ENCODE measurements around the gene CNOT6. TPM values are rescaled to one million over a fixed set of nuclear protein-coding genes. Genes with fewer than 3 reads are reported as not detected.

Gene CNOT6
- total RNA-seq, 1 donor from 2014 or later, result 55.7 TPM

DNA sequence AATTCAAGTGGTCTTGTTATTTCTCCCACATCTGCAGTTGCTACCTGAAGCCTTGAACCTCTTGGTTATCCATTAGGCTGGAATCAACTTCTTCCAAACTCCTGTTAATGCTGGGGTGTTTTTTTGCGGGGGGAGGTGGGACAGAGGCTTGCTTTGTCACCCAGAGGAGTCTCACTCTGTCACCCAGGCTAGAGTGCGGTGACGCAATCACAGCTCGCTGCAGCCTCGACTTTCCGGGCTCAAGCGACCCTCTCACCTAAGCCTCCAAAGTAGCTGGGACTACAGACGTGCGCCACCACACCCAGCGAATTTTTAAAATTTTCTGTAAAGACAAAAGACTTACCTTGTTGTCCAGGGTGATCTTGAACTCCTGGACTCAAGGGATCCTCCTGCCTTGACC is 92.7 kb downstream of the CNOT6 start:
- H3K4me1 Mint-ChIP-seq (ENCODE audit: unreplicated experiment), result peaks cover 5% of the 10 kb centered on the region
- DNase-seq (ENCODE audit: extremely low spot score, unreplicated experiment), result no peak
- H3K27ac Mint-ChIP-seq, result no peak overlapping the region
- TF ChIP-seq, protein P1, sequence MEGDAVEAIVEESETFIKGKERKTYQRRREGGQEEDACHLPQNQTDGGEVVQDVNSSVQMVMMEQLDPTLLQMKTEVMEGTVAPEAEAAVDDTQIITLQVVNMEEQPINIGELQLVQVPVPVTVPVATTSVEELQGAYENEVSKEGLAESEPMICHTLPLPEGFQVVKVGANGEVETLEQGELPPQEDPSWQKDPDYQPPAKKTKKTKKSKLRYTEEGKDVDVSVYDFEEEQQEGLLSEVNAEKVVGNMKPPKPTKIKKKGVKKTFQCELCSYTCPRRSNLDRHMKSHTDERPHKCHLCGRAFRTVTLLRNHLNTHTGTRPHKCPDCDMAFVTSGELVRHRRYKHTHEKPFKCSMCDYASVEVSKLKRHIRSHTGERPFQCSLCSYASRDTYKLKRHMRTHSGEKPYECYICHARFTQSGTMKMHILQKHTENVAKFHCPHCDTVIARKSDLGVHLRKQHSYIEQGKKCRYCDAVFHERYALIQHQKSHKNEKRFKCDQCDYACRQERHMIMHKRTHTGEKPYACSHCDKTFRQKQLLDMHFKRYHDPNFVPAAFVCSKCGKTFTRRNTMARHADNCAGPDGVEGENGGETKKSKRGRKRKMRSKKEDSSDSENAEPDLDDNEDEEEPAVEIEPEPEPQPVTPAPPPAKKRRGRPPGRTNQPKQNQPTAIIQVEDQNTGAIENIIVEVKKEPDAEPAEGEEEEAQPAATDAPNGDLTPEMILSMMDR (conservative IDR thresholded peaks at IDR 0.05), result no peak
- peaks cover 14% of the 10 kb centered on the region for H3K9me3 Mint-ChIP-seq
- H3K36me3 Mint-ChIP-seq, result no peaks in the 10 kb centered on the region
- H3K27me3 Mint-ChIP-seq, result peaks cover 51% of the 10 kb centered on the region
- no peak overlapping the region for H3K4me3 Mint-ChIP-seq

DNA sequence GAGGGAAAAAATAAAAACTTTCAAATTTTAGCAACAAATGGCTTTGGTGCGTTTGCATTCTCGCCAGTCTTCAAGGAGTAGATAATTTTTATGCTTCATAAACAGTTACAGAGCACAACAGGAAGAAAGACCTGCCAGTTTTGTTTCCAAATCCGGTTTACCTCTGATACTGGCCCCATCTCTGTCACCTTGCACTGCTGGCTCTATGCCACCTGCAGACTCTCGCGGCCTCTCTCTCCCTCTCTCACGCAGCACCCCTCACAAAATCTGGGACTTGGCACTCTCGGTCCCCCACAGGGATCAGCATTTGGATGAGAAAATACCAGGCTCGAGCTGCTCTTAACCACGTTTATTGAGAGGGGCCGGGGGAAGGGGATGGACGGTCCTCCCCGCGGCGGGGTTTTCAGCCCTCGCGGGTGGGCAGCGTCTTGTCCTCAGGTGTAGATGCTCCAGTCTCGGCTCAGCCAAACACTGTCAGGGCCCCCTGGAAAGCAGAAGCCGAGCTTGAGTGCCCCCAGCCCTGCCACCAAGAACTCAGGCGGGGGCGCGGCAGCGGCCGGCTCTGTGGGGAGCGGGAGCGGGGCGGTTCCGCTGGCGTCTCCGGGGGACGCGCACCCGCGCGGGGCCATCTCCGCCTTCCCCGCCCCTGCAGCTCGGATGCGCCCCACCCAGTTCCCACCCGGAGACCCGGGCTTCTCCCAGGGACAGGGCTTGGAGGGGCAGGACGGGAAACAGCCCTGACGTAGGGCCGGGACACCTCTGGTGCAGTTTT is 95.8 kb downstream of the CNOT6 start:
- H3K4me3 Mint-ChIP-seq, result peak overlapping the region; percentile 69
- no peaks in the 10 kb centered on the region for H3K36me3 Mint-ChIP-seq
- peaks cover 73% of the 10 kb centered on the region for H3K27me3 Mint-ChIP-seq
- H3K4me1 Mint-ChIP-seq (ENCODE audit: unreplicated experiment), result peaks cover 12% of the 10 kb centered on the region
- peaks cover 9% of the 10 kb centered on the region for H3K9me3 Mint-ChIP-seq
- TF ChIP-seq, protein P1 (conservative IDR thresholded peaks at IDR 0.05), result no peak
- DNase-seq (ENCODE audit: extremely low spot score, unreplicated experiment), result no peak
- H3K27ac Mint-ChIP-seq, result no peak overlapping the region

DNA sequence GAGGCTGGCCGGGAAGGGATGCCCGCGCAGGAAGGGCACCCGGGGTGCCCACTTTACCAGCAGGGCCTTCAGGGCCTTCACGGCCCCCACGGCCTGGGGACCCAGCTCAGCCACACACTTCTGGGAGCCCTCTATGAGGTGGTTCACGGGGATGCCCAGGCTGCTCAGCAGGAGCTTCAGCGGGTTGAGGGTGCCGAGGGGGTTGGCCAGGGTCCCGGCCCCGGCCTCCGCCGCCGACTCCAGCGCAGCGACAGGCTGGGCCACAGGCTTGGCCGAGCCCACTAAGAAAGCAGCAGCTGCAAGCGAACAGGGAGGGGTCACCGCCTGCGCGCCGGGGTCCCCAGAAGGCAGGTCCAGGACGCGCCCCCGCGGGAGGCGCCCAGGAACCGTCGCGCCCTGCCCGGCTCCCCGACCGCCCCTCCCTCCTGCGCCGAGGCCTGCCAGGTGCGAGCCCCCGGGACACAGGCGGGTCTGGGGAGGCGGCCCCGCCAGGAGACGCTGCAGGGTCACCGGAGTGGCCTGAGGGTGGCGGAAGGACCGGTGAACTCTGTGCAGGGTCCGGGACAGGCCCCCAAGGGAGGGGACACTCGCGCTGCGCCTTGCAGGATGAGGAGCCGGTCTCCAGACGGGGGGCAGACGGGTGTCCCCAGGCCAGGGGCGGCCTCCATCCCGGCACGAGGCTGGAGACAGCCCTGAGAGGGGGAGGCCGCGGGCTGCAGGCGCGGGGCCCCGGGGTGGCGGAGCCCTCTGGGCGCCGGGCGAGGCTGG is 96.5 kb downstream of the CNOT6 start:
- DNase-seq (ENCODE audit: extremely low spot score, unreplicated experiment), result no peak
- Mint-ChIP-seq H3K4me1 (ENCODE audit: unreplicated experiment) (peaks cover 12% of the 10 kb centered on the region), H3K9me3 (peaks cover 6% of the 10 kb centered on the region), H3K36me3 (no peaks in the 10 kb centered on the region), H3K4me3 (no peak overlapping the region), H3K27me3 (peaks cover 65% of the 10 kb centered on the region), H3K27ac (no peak overlapping the region)
- TF ChIP-seq, protein P1 (conservative IDR thresholded peaks at IDR 0.05), result no peak

DNA sequence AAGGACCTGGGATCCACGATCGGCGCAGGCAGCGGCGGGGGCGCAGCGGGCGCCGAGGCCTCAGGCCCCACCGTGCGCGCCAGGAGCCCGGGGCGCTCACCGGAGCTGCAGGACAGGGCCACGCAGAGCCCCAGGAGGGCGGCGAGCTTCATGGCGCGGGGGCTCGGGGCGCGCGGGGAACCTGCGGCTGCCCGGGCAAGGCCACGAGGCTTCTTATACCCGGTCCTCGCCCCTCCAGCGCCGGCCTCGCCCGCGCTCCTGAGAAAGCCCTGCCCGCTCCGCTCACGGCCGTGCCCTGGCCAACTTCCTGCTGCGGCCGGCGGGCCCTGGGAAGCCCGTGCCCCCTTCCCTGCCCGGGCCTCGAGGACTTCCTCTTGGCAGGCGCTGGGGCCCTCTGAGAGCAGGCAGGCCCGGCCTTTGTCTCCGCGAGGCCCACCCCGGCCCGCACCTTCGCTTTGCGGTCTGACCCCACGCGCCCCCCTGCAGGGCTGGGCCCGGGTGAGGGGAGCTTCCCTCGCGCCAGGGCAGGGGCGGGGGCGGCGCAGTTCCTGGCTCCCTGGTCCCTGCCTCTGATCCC is 97.2 kb downstream of the CNOT6 start, which contains the start of gene SCGB3A1:
Gene SCGB3A1, minus strand, starts transcription at position 189 of the 577 bp plus-strand sequence. Its CDS starts 37 bp downstream, at position 152.
- peak within 1 kb of the TSS; percentile 65 for H3K4me3 Mint-ChIP-seq
- DNase-seq (ENCODE audit: extremely low spot score, unreplicated experiment), result no peak
- H3K36me3 Mint-ChIP-seq, result no peaks in the 10 kb centered on the region
- no peak within 1 kb of the TSS for H3K27ac Mint-ChIP-seq
- H3K9me3 Mint-ChIP-seq, result peaks cover 4% of the 10 kb centered on the region
- H3K27me3 Mint-ChIP-seq, result peaks cover 62% of the 10 kb centered on the region
- TF ChIP-seq, protein P1 (conservative IDR thresholded peaks at IDR 0.05), result no peak
- peaks cover 12% of the 10 kb centered on the region for H3K4me1 Mint-ChIP-seq (ENCODE audit: unreplicated experiment)

DNA sequence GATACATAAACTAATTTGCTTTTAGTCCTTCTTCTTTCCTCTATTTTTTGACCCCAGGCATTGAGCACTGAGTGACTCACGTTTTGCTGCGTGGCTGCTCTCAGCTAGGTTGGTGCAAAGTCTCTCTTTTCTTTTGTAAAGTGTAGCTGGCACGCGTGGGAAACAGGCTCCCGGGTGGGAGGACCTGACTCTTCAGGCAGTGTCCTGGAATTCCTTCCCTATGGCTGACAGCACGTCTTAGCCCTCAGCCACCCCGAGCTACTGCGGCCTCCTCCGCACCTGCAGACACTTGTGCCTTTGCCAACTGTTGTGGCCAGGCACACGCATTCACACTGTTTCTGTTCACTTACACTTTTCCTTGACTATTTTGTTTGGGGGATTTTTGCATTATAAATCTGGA is 98.0 kb downstream of the CNOT6 start:
- peaks cover 57% of the 10 kb centered on the region for H3K27me3 Mint-ChIP-seq
- peaks cover 12% of the 10 kb centered on the region for H3K4me1 Mint-ChIP-seq (ENCODE audit: unreplicated experiment)
- H3K36me3 Mint-ChIP-seq, result no peaks in the 10 kb centered on the region
- DNase-seq (ENCODE audit: extremely low spot score, unreplicated experiment), result no peak
- H3K4me3 Mint-ChIP-seq, result peak overlapping the region; percentile 65
- H3K27ac Mint-ChIP-seq, result no peak overlapping the region
- TF ChIP-seq, protein P1 (conservative IDR thresholded peaks at IDR 0.05), result no peak
- H3K9me3 Mint-ChIP-seq, result no peaks in the 10 kb centered on the region

Measured in type B pancreatic cell (in vitro differentiated cells).